Right atrium auricular region (tissue), 2 donors: ENCODE measurements around the gene AQP1. TPM values are rescaled to one million over a fixed set of nuclear protein-coding genes. Genes with fewer than 3 reads are reported as not detected.
A peak's percentile ranks its signal among the peaks of the same experiment; 100 is the strongest.

Source experiments
- DNase-seq: peaks from one replicate; pipeline ENCODE4 v3.0.0-alpha.2; 2019; ENCODE audit warnings: low spot score
- H3K27ac ChIP-seq, 2 donors: fragments of 200-600 bp; sonication (generic); 1 replicate in 1 of 2; 2 replicates in 1 of 2; pipeline ENCODE4 v1.5.1; 2016 to 2019
- H3K27me3 ChIP-seq, 2 donors: fragments of 200-600 bp; sonication (generic); one replicate each; pipeline versions ENCODE4 v1.5.1 to v1.6.0; 2017 to 2019
- H3K36me3 ChIP-seq: fragments of 200-600 bp; sonication (generic); one replicate; pipeline ENCODE4 v1.5.1; 2016
- H3K4me1 ChIP-seq, 2 donors: fragments of 200-600 bp; sonication (generic); one replicate each; pipeline versions ENCODE4 v1.5.1 to v1.6.0; 2017 to 2019
- H3K4me3 ChIP-seq, 2 donors: fragments of 200-600 bp; sonication (generic); 1 replicate in 1 of 2; 2 replicates in 1 of 2; pipeline ENCODE4 v1.5.1; 2017 to 2019; ENCODE audit warnings: mild to moderate bottlenecking in 1 of 2, moderate library complexity in 1 of 2
- H3K9me3 ChIP-seq, 2 donors: fragments of 200-600 bp; sonication (generic); one replicate each; pipeline ENCODE4 v1.5.1; 2019
- total RNA-seq, 2 donors: library from RNA; depleted of rRNA; stranded (reverse); fragments of >200 nt; gene quantifications; one replicate each; pipeline ENCODE4 v1.1.0, GENCODE V29; 2016
- TF ChIP-seq, protein P1 (sequence below), 2 donors: fragments of 200-600 bp; sonication (generic); IDR thresholded peaks; one replicate each; pipeline ENCODE4 v1.5.1; 2019; ENCODE audit warnings: antibody characterized with exemption in 2 of 2

The AQP1 gene
- total RNA-seq, 2 donors from 2014 or later, result 353 to 517 TPM

DNA sequence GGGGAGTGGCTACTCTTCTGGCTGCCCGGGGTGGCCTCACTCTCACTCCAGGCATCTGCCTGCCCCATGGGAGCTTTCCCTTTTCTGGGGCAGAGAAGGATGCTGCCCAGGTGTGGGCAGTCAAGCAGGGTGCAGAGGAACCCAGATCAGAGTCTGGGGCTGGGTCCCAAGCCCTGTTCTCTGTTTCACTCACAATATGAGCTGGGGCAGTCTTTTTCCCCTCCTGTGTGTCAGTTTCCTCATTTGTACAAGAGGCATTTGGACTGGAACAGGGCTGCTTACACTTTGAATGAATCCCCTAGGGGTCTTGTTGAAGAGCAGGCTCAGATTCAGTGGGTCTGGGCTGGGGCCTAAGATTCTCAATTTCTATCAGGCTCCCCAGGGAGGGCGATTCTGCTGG is 38.4 kb upstream of the AQP1 start:
- no peak for DNase-seq
- TF ChIP-seq, protein P1, sequence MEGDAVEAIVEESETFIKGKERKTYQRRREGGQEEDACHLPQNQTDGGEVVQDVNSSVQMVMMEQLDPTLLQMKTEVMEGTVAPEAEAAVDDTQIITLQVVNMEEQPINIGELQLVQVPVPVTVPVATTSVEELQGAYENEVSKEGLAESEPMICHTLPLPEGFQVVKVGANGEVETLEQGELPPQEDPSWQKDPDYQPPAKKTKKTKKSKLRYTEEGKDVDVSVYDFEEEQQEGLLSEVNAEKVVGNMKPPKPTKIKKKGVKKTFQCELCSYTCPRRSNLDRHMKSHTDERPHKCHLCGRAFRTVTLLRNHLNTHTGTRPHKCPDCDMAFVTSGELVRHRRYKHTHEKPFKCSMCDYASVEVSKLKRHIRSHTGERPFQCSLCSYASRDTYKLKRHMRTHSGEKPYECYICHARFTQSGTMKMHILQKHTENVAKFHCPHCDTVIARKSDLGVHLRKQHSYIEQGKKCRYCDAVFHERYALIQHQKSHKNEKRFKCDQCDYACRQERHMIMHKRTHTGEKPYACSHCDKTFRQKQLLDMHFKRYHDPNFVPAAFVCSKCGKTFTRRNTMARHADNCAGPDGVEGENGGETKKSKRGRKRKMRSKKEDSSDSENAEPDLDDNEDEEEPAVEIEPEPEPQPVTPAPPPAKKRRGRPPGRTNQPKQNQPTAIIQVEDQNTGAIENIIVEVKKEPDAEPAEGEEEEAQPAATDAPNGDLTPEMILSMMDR (IDR thresholded peaks at IDR 0.05), result no peak
- no peak overlapping the region for H3K27ac ChIP-seq
- H3K36me3 ChIP-seq, result peaks cover 12% of the 10 kb centered on the region
- no peaks in the 10 kb centered on the region for H3K27me3 ChIP-seq
- no peaks in the 10 kb centered on the region for H3K9me3 ChIP-seq
- peaks cover 0 to 27% of the 10 kb centered on the region in 2 donors for H3K4me1 ChIP-seq
- no peak overlapping the region for H3K4me3 ChIP-seq

DNA sequence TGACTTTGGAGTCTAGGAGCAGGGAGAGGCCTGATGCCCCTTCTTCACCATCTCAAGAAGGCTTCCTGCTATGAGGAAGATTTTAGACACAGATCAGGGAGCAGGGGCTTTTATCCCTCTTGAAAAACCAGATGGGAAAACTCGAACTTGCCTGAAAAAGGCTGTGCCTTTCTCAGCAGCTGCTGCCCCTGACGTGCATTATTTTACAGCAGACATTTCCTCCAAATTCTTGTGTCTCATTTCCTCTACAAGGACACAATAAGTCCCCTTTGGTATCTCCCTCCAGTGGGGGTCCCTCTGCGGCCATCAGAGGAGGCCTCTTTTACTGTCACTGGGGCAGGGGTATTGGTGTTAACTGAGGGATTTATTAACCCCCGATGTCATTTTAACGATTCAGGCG is 38.0 kb upstream of the AQP1 start:
- DNase-seq, result no peak
- no peaks in the 10 kb centered on the region for H3K27me3 ChIP-seq
- H3K4me3 ChIP-seq, result no peak overlapping the region
- peaks cover 0 to 23% of the 10 kb centered on the region in 2 donors for H3K4me1 ChIP-seq
- TF ChIP-seq, protein P1 (IDR thresholded peaks at IDR 0.05), result no peak
- no peaks in the 10 kb centered on the region for H3K9me3 ChIP-seq
- peaks cover 12% of the 10 kb centered on the region for H3K36me3 ChIP-seq
- H3K27ac ChIP-seq, result no peak overlapping the region

DNA sequence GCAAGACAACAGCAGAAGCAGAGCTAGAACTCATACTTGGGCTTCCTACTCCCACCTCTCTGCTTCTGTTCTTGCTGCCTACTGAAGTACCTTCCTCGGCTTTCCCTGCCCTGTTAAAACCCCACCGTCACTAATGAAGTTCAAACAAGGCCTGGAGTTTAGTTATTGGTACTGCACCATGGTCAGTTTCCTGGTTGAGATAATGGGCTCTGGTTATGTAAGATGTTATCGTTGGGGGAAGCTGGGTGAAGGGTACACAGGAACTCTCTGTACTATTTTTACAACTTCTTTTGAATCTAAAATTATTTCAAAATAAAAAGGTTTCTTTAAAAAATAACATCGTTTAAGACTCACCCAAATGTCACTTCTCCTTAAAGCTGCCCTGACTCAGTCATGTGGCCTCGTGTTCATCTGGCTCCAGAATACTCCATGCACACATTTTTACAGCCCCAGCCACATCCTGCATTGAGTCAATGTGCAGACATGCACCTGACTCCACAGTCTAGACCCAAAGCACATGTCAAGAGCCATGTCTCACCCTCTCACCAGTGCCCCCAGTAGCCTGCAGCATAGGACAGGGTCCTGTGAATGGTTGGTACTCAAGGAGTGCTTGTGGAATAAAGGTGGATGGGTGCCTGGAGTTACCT is 36.9 kb upstream of the AQP1 start:
- no peak overlapping the region for H3K4me3 ChIP-seq
- H3K9me3 ChIP-seq, result no peaks in the 10 kb centered on the region
- DNase-seq, result no peak
- peaks cover 12% of the 10 kb centered on the region for H3K36me3 ChIP-seq
- H3K27ac ChIP-seq, result no peak overlapping the region
- TF ChIP-seq, protein P1 (IDR thresholded peaks at IDR 0.05), result no peak
- H3K4me1 ChIP-seq, result peaks cover 0 to 23% of the 10 kb centered on the region in 2 donors
- H3K27me3 ChIP-seq, result no peaks in the 10 kb centered on the region

DNA sequence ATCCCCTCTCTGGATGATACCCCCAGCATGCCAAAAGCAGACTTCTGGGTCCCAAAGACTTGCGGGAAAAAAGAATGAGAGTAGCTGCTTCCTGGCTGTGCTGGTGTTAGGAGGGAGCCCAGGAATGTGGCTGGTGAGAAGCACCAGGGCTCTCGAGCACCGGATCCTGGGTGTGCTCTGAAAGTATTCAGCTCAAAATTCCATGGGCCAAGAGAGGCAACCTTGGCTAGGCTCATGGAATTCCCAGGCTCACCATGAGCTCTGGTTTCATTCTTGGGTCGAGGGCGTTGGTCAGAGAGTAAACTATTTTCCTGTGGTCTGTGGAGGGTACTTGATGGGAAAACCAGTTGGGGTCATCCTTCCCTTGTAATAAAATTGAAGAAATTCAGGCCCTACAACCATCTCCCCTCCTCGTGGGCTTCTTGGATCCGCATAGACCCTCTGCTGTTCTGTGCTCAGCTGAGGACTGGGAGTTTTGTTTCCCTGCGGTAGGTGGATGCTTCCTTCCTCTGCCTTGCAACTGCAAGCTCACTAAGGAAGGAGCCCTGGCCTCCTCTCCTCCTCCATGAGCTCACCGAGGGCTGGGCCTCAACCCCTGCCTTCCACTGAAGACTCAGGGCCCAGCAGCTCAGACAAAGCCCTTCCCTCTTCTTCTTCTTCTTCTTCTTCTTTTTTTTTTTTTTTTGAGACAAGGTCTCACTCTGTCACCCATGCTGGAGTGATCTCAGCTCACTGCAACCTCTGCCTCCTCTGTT is 34.5 kb upstream of the AQP1 start:
- Histone ChIP-seq H3K36me3 (peaks cover 9% of the 10 kb centered on the region), H3K9me3 (no peaks in the 10 kb centered on the region), H3K4me1 (peaks cover 0 to 18% of the 10 kb centered on the region in 2 donors), H3K27ac (peak overlapping the region in 1 of 2 donors; percentile 2), H3K4me3 (no peak overlapping the region), H3K27me3 (no peaks in the 10 kb centered on the region)
- TF ChIP-seq, protein P1 (IDR thresholded peaks at IDR 0.05), result no peak
- DNase-seq, result no peak

DNA sequence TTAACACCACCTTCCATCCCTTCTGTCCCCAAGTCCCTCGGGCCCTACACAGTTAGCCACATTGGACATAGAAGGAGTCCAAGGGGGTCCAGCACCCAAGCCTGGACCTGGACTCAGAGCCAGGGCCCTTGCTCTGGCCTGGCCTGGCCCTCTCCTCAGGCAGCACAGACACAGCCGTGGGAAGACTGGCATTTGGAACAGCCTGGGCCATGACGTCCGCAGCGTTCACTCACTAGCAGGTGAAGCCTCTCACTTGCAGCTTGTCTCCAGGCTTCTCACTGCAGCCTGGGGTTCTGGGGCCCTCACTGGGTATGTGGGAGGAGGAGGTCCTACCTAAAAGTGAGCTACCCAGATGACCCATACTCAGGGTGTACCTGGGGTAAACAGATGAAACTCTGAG is 33.7 kb upstream of the AQP1 start:
- Histone ChIP-seq H3K36me3 (peaks cover 6% of the 10 kb centered on the region), H3K9me3 (no peaks in the 10 kb centered on the region), H3K27me3 (no peaks in the 10 kb centered on the region), H3K4me3 (no peak overlapping the region), H3K27ac (no peak overlapping the region), H3K4me1 (peaks cover 0 to 18% of the 10 kb centered on the region in 2 donors)
- TF ChIP-seq, protein P1 (IDR thresholded peaks at IDR 0.05), result no peak
- no peak for DNase-seq
